ENCODE measurements around the gene PYGM. TPM values are rescaled to one million over a fixed set of nuclear protein-coding genes. Genes with fewer than 3 reads are reported as not detected.
A peak's percentile ranks its signal among the peaks of the same experiment; 100 is the strongest.

The PYGM gene
- total and polyA plus RNA-seq, 2 of the 13 experiments (the other 11 are each of a cell fraction or from before 2014, with no cell fraction given): 0.11 to 0.12 TPM

DNA sequence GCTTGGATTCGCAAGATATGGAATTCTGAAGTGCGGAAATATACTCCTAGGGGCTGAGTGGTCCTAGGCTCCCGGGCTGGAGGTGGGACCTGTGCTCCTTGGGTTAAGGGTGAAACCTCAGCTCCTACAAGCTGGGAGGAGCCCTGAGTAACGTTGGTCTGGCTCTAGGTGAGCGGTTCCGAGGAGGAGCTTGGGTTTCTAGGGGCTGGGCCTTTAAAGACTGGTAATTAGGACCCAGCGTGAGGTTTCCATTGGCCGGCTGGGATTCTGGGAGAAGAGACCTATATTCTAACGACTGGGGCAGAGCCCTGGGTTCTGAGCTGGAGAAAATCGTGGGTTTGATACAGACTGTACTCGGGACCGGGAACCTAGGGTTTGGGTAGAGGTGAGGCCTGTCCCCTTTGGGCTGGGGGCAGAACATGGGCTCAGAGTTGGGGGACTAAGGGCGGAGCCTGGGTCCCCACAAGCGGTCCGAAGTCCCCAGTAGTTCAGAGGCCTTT, 44.1 kb upstream of the PYGM start:
- Histone ChIP-seq H2AFZ (ENCODE audit: low read length) (no peak overlapping the region), H3K79me2 (ENCODE audit: insufficient read depth, low read length) (no peaks in the 10 kb centered on the region), H3K9me3 (ENCODE audit: low read length) (no peaks in the 10 kb centered on the region), H3K4me2 (ENCODE audit: low read depth, low read length) (peak overlapping the region; percentile 69), H4K20me1 (ENCODE audit: insufficient read depth, low read length) (no peaks in the 10 kb centered on the region), H3K4me3 (replicated peaks in 1 of 3; ENCODE audit: insufficient read depth in 1 of 3, low read depth in 2 of 3, low read length in 3 of 3) (peak overlapping the region; percentile 56 to 74 (median 61)), H3K4me1 (ENCODE audit: insufficient read depth, low read length) (peaks cover 57% of the 10 kb centered on the region), H3K27me3 (ENCODE audit: control insufficient read depth in 1 of 2, insufficient read depth in 2 of 2, low read length in 2 of 2) (no peaks in the 10 kb centered on the region), H3K9ac (ENCODE audit: insufficient read depth, low read depth, low read length) (peak overlapping the region; percentile 59), H3K27ac (ENCODE audit: extremely low read length, insufficient read depth, low read length) (peak overlapping the region; percentile 63), H3K36me3 (replicated peaks in 1 of 2; ENCODE audit: control insufficient read depth in 1 of 2, insufficient read depth in 2 of 2, low read length in 2 of 2) (peaks cover 9 to 27% of the 10 kb centered on the region in 2 experiments; a peak in 4 of 5 replicates)
- POLR2A ChIA-PET: interaction anchor here (2.3 kb wide), 1 partner anchor 40 kb away, joined by 5 read pairs; the partner anchor contains the start of gene CDC42BPG
- TF ChIP-seq ASH2L (IDR thresholded peaks at IDR 0.05; ENCODE audit: insufficient read length, low read depth, low read length) (no peak), ZNF746 (CRISPR knock-in tag; IDR thresholded peaks at IDR 0.05) (no peak), ZNF510 (CRISPR knock-in tag; IDR thresholded peaks at IDR 0.05; ENCODE audit: low read depth) (no peak), LCORL (IDR thresholded peaks at IDR 0.05) (no peak), LCORL (CRISPR knock-in tag; IDR thresholded peaks at IDR 0.05) (0 out of 2 replicates have a peak, but pooled peaks have one; percentile 4), SMAD9 (CRISPR knock-in tag; IDR thresholded peaks at IDR 0.05) (0 out of 2 replicates have a peak, but pooled peaks have one; percentile 7), ZNF235 (CRISPR knock-in tag; IDR thresholded peaks at IDR 0.05; ENCODE audit: borderline replicate concordance) (no peak), ZNF878 (CRISPR knock-in tag; IDR thresholded peaks at IDR 0.05) (0 out of 2 replicates have a peak, but pooled peaks have one; percentile 28)
- TF ChIP-seq, protein P1, sequence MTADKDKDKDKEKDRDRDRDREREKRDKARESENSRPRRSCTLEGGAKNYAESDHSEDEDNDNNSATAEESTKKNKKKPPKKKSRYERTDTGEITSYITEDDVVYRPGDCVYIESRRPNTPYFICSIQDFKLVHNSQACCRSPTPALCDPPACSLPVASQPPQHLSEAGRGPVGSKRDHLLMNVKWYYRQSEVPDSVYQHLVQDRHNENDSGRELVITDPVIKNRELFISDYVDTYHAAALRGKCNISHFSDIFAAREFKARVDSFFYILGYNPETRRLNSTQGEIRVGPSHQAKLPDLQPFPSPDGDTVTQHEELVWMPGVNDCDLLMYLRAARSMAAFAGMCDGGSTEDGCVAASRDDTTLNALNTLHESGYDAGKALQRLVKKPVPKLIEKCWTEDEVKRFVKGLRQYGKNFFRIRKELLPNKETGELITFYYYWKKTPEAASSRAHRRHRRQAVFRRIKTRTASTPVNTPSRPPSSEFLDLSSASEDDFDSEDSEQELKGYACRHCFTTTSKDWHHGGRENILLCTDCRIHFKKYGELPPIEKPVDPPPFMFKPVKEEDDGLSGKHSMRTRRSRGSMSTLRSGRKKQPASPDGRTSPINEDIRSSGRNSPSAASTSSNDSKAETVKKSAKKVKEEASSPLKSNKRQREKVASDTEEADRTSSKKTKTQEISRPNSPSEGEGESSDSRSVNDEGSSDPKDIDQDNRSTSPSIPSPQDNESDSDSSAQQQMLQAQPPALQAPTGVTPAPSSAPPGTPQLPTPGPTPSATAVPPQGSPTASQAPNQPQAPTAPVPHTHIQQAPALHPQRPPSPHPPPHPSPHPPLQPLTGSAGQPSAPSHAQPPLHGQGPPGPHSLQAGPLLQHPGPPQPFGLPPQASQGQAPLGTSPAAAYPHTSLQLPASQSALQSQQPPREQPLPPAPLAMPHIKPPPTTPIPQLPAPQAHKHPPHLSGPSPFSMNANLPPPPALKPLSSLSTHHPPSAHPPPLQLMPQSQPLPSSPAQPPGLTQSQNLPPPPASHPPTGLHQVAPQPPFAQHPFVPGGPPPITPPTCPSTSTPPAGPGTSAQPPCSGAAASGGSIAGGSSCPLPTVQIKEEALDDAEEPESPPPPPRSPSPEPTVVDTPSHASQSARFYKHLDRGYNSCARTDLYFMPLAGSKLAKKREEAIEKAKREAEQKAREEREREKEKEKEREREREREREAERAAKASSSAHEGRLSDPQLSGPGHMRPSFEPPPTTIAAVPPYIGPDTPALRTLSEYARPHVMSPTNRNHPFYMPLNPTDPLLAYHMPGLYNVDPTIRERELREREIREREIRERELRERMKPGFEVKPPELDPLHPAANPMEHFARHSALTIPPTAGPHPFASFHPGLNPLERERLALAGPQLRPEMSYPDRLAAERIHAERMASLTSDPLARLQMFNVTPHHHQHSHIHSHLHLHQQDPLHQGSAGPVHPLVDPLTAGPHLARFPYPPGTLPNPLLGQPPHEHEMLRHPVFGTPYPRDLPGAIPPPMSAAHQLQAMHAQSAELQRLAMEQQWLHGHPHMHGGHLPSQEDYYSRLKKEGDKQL (CRISPR knock-in tag; IDR thresholded peaks at IDR 0.05; ENCODE audit: low read depth): no peak
- TF ChIP-seq, protein P2, sequence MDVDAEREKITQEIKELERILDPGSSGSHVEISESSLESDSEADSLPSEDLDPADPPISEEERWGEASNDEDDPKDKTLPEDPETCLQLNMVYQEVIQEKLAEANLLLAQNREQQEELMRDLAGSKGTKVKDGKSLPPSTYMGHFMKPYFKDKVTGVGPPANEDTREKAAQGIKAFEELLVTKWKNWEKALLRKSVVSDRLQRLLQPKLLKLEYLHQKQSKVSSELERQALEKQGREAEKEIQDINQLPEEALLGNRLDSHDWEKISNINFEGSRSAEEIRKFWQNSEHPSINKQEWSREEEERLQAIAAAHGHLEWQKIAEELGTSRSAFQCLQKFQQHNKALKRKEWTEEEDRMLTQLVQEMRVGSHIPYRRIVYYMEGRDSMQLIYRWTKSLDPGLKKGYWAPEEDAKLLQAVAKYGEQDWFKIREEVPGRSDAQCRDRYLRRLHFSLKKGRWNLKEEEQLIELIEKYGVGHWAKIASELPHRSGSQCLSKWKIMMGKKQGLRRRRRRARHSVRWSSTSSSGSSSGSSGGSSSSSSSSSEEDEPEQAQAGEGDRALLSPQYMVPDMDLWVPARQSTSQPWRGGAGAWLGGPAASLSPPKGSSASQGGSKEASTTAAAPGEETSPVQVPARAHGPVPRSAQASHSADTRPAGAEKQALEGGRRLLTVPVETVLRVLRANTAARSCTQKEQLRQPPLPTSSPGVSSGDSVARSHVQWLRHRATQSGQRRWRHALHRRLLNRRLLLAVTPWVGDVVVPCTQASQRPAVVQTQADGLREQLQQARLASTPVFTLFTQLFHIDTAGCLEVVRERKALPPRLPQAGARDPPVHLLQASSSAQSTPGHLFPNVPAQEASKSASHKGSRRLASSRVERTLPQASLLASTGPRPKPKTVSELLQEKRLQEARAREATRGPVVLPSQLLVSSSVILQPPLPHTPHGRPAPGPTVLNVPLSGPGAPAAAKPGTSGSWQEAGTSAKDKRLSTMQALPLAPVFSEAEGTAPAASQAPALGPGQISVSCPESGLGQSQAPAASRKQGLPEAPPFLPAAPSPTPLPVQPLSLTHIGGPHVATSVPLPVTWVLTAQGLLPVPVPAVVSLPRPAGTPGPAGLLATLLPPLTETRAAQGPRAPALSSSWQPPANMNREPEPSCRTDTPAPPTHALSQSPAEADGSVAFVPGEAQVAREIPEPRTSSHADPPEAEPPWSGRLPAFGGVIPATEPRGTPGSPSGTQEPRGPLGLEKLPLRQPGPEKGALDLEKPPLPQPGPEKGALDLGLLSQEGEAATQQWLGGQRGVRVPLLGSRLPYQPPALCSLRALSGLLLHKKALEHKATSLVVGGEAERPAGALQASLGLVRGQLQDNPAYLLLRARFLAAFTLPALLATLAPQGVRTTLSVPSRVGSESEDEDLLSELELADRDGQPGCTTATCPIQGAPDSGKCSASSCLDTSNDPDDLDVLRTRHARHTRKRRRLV (CRISPR knock-in tag; IDR thresholded peaks at IDR 0.05): peak; percentile 45; the same call in 1 of the 2 replicates
- CTCF ChIA-PET (ENCODE audit: low intra/inter-chr PET ratio, low total read pairs): no interaction called here
- DNase-seq (ENCODE audit: low spot score): no peak
- in situ Hi-C loops (cut with HindIII; ENCODE audit: extremely low pct_ligation_motif_present, low pct_unique_long_range_greater_than_20kb): loop anchor here (5.0 kb wide), 1 partner anchor 38 kb away; the partner anchor contains the start of gene CDC42BPG
- FAIRE-seq: no peak
- 70% methylated on average over 15 of the region's 15 CpGs for WGBS (ENCODE audit: low lambda C conversion rate)
- ATAC-seq: no peak
- intact Hi-C loops (cut with micrococcal nuclease; ENCODE audit: unreplicated experiment): loop anchor here (2.0 to 5.0 kb wide), 2 partner anchors 25 to 43 kb away; partner anchors contain the start of gene SF1
- TSS peak; percentile 54 for BruUV-seq (replicated peaks)

Measured in HepG2 (cell line).